Activated CD8-positive, alpha-beta memory T cell treated with anti-CD3 and anti-CD28 coated beads, Interleukin-2, amount 50 U/mL, for 24 hours (primary cell): ENCODE measurements around the gene RARB.

Experiments used
- DNase-seq: peaks from one replicate; pipeline ENCODE4 v3.0.0-alpha.2; 2020; ENCODE audit errors: extremely low read depth

The RARB gene

DNA sequence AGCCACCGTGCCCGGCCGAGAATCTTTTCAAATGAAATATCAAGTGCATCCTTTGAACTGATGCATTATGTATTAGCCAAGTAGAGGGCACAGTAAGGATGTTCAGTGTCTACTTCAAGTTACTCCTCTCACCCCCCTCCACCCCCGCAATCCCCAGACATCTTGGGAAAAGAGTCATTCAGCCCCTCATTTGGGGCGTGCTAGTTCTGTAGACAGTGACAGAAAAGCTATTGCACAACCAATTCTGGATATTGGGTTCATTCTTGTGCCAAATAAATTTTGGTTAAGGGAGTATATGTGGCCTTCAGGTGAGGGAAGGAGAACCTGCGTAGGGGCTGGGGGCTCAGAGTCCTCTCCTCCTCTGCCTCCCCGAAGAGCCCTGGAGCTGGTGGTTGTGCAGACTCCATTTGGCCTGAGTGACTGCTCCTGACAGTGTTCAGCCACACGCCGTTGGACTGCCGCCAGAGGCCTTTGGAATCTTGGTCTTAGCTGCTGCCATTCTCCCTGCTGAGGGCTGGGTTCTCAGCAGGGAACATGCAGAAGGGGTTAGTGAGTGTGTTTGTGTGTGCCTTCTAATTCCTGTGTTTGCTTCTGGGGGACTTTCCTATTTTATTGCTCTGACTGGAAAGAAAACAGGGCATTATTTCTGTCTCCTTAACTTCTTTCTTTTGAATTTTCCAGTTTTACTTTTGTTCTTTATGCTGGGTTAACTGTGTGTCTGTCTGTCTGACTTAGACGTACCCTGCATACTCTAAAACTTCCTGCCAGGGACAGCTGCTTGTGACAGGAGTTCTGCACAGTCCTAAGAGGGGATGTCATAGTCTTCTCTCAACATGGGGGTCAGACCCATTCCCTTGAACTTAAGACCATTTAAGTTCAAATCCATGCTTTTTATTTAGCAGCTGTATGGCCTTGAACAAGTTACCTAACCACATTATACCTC, 21.0 kb downstream of the RARB start:
- DNase-seq: no peak

DNA sequence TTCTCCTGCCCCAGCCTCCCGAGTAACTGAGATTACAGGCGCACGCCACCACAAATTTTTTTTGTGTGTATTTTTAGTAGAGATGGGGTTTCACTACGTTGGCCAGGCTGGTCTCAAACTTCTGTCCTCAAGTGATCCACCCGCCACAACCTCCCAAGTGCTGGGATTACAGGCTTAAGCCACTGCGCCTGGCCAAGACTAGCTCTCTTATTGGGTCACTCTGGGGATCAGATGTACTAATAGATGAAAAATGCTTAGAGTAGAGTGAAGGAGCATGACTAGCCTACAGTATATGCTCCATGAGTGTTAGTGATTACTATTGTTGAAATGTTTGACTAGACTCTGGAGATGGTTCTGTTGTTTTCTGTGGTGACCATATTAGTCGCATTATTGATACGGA, 21.8 kb downstream of the RARB start:
- DNase-seq: no peak

DNA sequence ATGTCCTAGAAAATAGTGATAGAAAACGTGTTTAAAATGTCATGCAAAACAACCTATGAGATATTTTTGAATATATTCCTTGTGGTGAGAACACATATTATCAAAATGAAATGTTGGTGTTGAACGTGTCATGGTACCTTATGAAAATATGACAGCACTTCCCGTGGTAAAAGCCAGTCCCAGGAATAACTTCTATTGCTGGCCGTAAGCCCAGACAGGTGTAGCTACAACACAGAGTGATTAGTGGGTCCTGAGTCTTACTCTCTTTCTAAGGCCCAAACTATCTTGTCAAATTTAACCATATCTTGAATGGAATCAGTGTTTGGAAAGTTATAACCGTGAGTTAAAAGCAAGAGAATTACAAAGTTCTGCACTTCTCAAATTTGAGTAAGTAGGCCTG, 24.1 kb downstream of the RARB start:
- no peak for DNase-seq

GRCh38 chr3:25452740-25453139, 24.7 kb downstream of the RARB start:
- DNase-seq: no peak

GRCh38 chr3:25453619-25454004, 25.5 kb downstream of the RARB start:
- DNase-seq: no peak

DNA sequence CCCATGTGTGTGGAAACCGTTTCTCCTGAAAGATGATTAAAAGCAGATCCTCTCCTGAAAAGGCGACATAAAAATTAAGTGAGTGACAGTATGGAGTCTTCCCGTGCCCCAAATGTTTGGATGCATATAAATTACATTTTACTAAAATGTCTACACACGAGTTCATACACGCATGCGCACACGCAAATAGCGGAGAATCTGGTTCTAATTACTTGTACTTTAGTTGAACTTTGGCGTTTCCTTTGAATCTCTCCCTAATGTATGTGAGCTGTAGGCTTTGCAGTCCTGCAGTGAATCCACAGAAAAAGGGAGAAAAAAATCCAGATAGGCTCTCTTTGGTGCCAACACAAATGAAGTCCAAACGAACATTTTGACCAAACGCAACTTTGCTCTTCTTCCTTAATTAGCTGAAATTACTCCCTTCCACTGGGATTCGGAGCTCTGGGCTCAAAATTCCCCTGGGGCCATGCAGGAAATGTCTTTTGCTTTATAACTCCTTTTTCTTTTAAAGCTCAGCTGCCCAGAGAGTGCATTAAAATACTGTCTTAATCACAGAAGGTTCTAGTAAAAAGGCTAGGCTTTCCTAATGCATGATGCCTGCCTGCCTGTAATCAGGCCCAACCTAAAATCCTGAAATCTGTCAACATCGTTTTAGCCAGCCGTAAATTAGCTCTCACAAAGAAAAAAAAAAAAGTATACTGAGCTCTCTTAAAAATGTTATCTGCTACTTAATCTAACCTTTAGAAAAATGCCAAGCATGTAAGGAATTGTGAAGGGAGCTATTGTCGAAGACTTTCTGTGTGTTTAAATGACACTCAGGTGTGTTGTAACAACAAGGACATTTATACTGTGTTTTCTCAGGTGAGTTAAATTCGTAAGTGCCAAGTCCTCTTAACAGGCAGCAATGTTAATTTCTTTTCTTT, 26.2 kb downstream of the RARB start:
- DNase-seq: no peak

GRCh38 chr3:25455441-25456132, 27.5 kb downstream of the RARB start:
- DNase-seq: no peak

GRCh38 chr3:25456723-25457670, 28.9 kb downstream of the RARB start:
- no peak for DNase-seq

GRCh38 chr3:25457671-25458419, 29.8 kb downstream of the RARB start:
- DNase-seq: no peak

GRCh38 chr3:25458420-25458814, 30.4 kb downstream of the RARB start:
- DNase-seq: no peak

GRCh38 chr3:25460751-25461150, 32.7 kb downstream of the RARB start:
- DNase-seq: no peak

DNA sequence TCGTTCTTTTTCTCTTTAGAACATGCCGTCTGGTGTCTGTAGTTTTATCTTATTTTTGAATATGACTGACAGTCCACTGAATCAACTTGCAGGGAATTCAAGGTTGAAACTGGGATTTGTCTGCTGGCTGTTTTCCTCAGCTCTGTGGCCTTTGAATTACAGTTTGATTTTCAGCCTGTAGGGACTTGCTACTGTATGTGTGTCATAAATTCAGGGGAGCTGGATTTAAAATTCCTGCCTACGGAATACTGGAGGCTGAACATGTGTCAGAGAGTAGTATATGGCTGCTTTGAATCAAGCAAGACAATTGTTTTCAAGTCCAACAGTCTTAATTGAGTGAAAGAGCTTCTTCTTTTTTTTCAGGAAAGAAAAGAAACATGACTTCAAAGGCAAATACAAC, 33.9 kb downstream of the RARB start:
- DNase-seq: no peak

- no peak for DNase-seq
These were observed 34.4 kb downstream of the RARB start for GRCh38 chr3:25462495-25462894.

GRCh38 chr3:25463836-25464418, 35.9 kb downstream of the RARB start:
- no peak for DNase-seq

DNA sequence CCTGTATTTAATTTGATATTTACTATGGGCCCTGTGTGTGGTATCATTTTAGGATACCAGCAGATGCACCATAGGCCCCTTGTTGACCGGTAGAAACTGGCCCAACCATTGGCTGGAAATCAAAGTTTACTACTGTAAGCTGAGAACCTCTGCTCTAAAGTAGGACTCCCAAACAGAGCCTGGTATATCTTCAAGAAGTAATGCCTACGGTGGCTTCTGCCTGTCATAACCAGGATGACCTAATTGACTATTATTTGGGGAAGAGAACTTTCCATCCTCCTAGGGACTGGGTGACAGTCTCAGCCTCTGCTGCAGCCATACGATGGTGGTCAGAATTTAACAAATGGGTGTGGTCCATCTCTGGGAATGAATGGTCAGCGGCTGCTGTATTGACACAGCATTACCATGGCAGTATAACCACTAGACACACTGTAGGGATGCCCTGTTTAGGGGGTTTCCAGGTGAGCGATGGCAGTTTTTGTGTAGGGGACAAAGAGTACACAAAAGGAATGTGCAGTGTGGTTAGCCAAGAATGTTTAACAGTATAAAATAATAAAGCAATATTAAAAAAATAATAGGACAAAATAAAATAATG, 37.3 kb downstream of the RARB start:
- DNase-seq: no peak

GRCh38 chr3:25468866-25469319, 40.8 kb downstream of the RARB start:
- DNase-seq: no peak

DNA sequence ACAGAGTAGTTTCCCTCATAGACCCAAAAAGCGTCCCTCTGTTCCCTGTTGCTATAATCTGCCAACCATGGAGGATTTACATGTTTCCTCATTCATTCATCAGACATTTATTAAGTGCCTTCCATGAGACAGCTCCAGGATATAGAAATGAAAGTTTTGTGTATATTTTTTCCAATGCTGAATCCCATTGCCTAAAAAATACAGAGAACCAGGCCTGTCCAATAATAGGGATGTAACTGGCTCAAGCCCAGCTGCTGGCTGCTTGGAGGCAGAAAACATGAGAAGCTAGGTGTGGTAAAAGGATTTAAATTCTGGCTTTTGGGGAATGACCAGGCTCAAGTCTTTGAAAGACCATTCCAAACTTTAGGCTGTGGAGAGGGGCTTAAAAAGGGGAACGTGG, 41.5 kb downstream of the RARB start:
- DNase-seq: no peak

DNA sequence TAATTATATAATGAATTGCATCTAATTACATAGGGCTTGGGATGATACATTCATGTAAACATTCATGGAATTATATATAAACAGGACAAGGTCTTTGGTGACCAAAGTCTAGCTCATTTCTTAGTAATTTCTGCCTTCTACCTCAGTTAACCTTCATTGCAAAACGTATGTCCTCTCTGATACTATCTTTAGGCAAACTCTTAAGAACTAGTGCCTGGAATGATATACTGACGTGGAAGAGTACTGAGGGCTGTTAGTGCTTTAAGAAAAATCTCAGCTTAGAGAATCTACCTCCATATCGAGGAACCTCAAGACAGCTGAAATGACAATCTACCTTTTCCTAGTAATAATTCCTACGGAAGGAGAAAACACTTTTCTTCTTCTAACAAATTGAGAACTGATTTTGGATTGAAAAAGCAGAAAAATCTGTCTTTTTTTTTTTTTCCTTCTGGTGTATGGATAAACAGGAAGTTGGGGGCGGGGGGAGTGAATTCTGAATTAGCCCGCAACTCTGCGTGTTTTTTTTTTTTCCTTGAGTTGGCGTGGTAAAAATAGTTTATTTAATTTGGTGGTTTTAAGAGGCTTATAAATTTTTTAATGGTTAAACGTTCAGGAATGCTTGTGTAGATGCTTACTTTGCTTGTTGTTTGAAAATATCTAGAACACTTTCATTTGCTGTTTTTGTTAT, 43.2 kb downstream of the RARB start:
- no peak for DNase-seq

GRCh38 chr3:25472153-25472552, 44.1 kb downstream of the RARB start:
- no peak for DNase-seq
